Mucosa of stomach (tissue), 1 donor: ENCODE measurements around the gene RADIL.

Experiments
- H3K27me3 ChIP-seq: one replicate; pipeline ENCODE4 v1.7.0; 2013; ENCODE audit warnings: mild to moderate bottlenecking, low read length; ENCODE audit not compliant: control insufficient read depth, insufficient read depth
- H3K36me3 ChIP-seq: one replicate; pipeline ENCODE4 v1.7.0; 2013; ENCODE audit warnings: low read length; ENCODE audit not compliant: control insufficient read depth, insufficient read depth
- H3K4me1 ChIP-seq: one replicate; pipeline ENCODE4 v1.7.0; 2013; ENCODE audit warnings: mild to moderate bottlenecking, low read length; ENCODE audit not compliant: control insufficient read depth, insufficient read depth
- H3K4me3 ChIP-seq: one replicate; pipeline ENCODE4 v1.7.0; 2013; ENCODE audit warnings: low read length
- H3K9ac ChIP-seq: one replicate; pipeline ENCODE4 v1.7.0; 2013; ENCODE audit warnings: mild to moderate bottlenecking, low read length, moderate library complexity
- H3K9me3 ChIP-seq: one replicate; pipeline ENCODE4 v1.7.0; 2013; ENCODE audit warnings: mild to moderate bottlenecking, low read length, moderate library complexity; ENCODE audit not compliant: control insufficient read depth
- donor health status: Pancreatic carcinoma.

Gene RADIL

GRCh38 chr7:4765776-4766490 is 117.6 kb downstream of the RADIL start:
- H3K9ac ChIP-seq = no peak overlapping the region

GRCh38 chr7:4764402-4765007 is 119.0 kb downstream of the RADIL start:
- Histone ChIP-seq H3K27me3 (no peaks in the 10 kb centered on the region), H3K9me3 (no peaks in the 10 kb centered on the region), H3K4me3 (no peak overlapping the region), H3K9ac (no peak overlapping the region), H3K4me1 (no peaks in the 10 kb centered on the region), H3K36me3 (peaks cover 12% of the 10 kb centered on the region)

More at GRCh38 chr7:4765776-4766490, 117.6 kb downstream of the RADIL start:
- Histone ChIP-seq H3K9me3 (no peaks in the 10 kb centered on the region), H3K27me3 (no peaks in the 10 kb centered on the region), H3K36me3 (peaks cover 12% of the 10 kb centered on the region), H3K4me1 (no peaks in the 10 kb centered on the region), H3K4me3 (no peak overlapping the region)

GRCh38 chr7:4763794-4764185 is 119.7 kb downstream of the RADIL start:
- Histone ChIP-seq H3K27me3 (no peaks in the 10 kb centered on the region), H3K4me1 (no peaks in the 10 kb centered on the region), H3K9me3 (no peaks in the 10 kb centered on the region), H3K4me3 (no peak overlapping the region), H3K36me3 (peaks cover 12% of the 10 kb centered on the region), H3K9ac (no peak overlapping the region)

- H3K36me3 ChIP-seq = peaks cover 12% of the 10 kb centered on the region
- H3K4me3 ChIP-seq = no peak overlapping the region
- no peaks in the 10 kb centered on the region for H3K27me3 ChIP-seq
- no peaks in the 10 kb centered on the region for H3K9me3 ChIP-seq
- H3K9ac ChIP-seq = no peak overlapping the region
- no peaks in the 10 kb centered on the region for H3K4me1 ChIP-seq
Measured at GRCh38 chr7:4763091-4763793, 120.3 kb downstream of the RADIL start.

- Histone ChIP-seq H3K36me3 (peaks cover 12% of the 10 kb centered on the region), H3K27me3 (no peaks in the 10 kb centered on the region), H3K9me3 (no peaks in the 10 kb centered on the region), H3K9ac (no peak overlapping the region), H3K4me1 (no peaks in the 10 kb centered on the region), H3K4me3 (no peak overlapping the region)
Measured at GRCh38 chr7:4762121-4763055, 121.1 kb downstream of the RADIL start.

GRCh38 chr7:4760952-4761351 is 122.6 kb downstream of the RADIL start:
- Histone ChIP-seq H3K36me3 (peaks cover 12% of the 10 kb centered on the region), H3K27me3 (no peaks in the 10 kb centered on the region), H3K9me3 (no peaks in the 10 kb centered on the region), H3K9ac (no peak overlapping the region), H3K4me1 (no peaks in the 10 kb centered on the region), H3K4me3 (no peak overlapping the region)

GRCh38 chr7:4759211-4759610 is 124.3 kb downstream of the RADIL start:
- H3K27me3 ChIP-seq = no peaks in the 10 kb centered on the region
- H3K9ac ChIP-seq = no peak overlapping the region
- no peaks in the 10 kb centered on the region for H3K9me3 ChIP-seq
- H3K4me3 ChIP-seq = no peak overlapping the region
- H3K4me1 ChIP-seq = no peaks in the 10 kb centered on the region
- peaks cover 12% of the 10 kb centered on the region for H3K36me3 ChIP-seq

- H3K4me3 ChIP-seq = no peak overlapping the region
- no peaks in the 10 kb centered on the region for H3K9me3 ChIP-seq
- peaks cover 12% of the 10 kb centered on the region for H3K36me3 ChIP-seq
Measured at GRCh38 chr7:4758791-4759190, 124.7 kb downstream of the RADIL start.

GRCh38 chr7:4758111-4758510 is 125.4 kb downstream of the RADIL start:
- Histone ChIP-seq H3K9ac (no peak overlapping the region), H3K4me3 (no peak overlapping the region), H3K36me3 (peaks cover 6% of the 10 kb centered on the region), H3K27me3 (no peaks in the 10 kb centered on the region), H3K4me1 (peaks cover 7% of the 10 kb centered on the region), H3K9me3 (no peaks in the 10 kb centered on the region)

More at GRCh38 chr7:4758791-4759190, 124.7 kb downstream of the RADIL start:
- Histone ChIP-seq H3K9ac (no peak overlapping the region), H3K4me1 (peaks cover 2% of the 10 kb centered on the region), H3K27me3 (no peaks in the 10 kb centered on the region)

- H3K36me3 ChIP-seq = no peaks in the 10 kb centered on the region
Measured at GRCh38 chr7:4755045-4755444, 128.5 kb downstream of the RADIL start.

GRCh38 chr7:4754433-4755010 is 129.0 kb downstream of the RADIL start:
- no peaks in the 10 kb centered on the region for H3K36me3 ChIP-seq
- H3K27me3 ChIP-seq = no peaks in the 10 kb centered on the region
- H3K4me1 ChIP-seq = peaks cover 12% of the 10 kb centered on the region
- no peak overlapping the region for H3K9ac ChIP-seq
- no peaks in the 10 kb centered on the region for H3K9me3 ChIP-seq
- H3K4me3 ChIP-seq = no peak overlapping the region

More at GRCh38 chr7:4755045-4755444, 128.5 kb downstream of the RADIL start:
- Histone ChIP-seq H3K4me3 (no peak overlapping the region), H3K9me3 (no peaks in the 10 kb centered on the region), H3K9ac (no peak overlapping the region), H3K4me1 (peaks cover 12% of the 10 kb centered on the region), H3K27me3 (no peaks in the 10 kb centered on the region)
